Pons (tissue), 1 donor: ENCODE measurements around the gene ZNF763.
"Not testable (repeated sequence)": the region's sequence is repeated elsewhere in the genome, so short reads cannot be mapped to it uniquely, and the experiment has no call there.

ENCODE experiments used
- DNase-seq: peaks from one replicate; pipeline ENCODE4 v3.0.0-alpha.2; 2016; ENCODE audit warnings: low spot score

The ZNF763 gene

DNA sequence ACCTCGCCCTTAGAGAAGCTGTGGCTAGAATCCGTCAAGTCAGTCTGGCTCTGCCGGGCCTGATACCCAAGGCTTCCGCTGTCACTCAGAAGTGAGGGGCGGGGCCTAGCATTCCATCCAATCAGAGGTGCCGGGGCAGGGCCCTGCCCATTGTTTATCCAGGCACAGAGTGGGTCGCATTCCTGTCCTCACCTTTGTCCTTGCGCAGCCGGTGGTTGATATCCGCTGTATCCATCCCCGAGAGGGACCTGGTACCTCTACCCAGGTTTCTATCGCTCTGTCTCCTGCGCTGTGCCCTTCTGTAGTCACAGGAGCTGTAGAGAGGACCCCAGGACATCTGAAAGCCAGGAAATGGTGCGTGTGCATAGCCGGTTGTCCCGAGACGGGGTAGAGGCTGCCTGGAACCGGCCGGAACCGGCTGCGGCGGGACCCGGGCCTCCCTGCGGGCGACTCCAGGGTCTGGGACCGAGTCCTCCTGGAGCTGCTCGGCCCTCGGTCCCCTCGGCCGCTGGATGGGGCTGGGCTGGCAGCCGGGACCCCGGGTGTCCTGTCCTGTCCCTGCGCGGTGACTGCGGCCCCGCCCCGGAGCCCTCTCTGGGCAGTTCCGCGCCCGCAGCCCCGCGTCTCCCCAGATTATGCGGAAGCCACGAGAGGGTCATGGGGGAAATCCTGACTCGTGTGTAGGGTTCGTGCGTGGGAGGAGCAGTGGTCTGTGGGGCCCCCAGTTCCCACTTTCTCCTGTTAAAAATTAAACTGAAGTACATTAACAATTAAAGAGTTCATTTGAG is at the start of gene ZNF763:
Gene ZNF763 (plus strand): TSS at position 183 of the 788 bp plus-strand sequence. CDS start 169 bp downstream, at position 352.
- DNase-seq: peak; percentile 97

DNA sequence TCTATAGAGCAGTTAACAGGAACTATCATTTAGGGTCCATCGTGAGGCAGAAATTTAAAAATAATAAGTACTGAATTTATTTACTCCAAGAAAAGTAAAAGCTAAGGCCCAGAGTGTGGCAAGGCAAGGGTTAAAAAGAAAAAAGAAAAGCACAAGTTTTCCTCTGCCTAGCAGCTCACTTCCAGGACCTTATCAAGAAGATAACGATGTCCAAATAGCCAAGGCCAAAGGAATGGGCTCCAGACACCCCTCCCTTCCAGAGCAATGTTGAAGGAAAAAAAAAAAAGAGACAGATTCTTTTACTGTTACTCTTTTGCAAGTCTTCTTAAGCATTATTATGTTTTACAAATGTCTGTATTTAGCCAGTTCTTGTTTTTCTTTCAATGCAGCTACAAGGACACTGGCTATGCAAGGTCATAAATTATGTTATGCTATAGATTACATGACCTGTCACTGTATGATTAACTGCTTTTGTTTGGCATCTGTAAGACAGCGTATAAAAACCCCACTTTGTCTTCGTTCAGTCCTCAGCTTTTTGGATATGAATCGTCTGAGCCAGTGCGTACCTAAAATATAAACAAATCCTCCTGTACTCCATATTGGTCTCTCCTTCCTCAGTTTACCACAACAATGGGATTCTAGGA is 42.9 kb upstream of the ZNF763 start:
- DNase-seq: no peak

DNA sequence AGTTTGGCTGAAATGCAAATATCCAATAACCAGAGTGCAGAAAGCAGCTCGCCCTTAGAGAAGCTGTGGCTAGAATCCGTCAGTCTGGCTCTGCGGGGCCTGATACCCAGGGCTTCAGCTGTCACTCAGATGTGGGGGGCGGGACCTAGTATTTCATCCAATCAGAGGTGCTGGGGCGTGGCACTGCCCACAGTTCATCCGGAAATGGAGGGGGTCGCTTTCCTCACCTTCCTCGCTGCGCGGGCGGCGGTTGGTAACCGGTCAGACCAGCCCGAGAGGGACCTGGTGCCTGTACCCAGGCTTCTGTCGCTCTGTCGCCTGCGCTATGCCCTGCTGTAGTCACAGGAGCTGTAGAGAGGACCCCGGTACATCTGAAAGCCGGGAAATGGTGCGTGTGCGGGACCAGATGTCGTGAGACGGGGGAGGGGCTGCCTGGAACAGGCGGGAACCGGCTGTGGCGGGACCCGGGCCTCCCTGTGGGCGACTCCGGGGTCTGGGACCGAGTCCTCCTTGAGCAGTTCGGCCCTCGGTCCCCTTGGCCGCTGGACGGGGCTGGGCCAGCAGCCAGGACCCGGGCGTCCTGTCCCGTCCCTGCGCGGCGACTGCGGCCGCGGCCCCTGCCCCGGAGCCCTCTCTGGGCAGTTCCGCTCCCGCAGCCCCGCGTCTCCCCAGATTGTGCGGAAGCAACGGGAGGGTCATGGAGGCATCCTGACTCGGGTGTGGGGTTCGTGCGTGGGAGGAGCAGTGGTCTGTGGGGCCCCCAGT is 39.8 kb upstream of the ZNF763 start, which contains the start of gene ZNF700:
Gene ZNF700 (plus strand): TSS at position 222 of the 765 bp plus-strand sequence. CDS start 104 bp downstream, at position 326.
- peak; percentile 96 for DNase-seq

DNA sequence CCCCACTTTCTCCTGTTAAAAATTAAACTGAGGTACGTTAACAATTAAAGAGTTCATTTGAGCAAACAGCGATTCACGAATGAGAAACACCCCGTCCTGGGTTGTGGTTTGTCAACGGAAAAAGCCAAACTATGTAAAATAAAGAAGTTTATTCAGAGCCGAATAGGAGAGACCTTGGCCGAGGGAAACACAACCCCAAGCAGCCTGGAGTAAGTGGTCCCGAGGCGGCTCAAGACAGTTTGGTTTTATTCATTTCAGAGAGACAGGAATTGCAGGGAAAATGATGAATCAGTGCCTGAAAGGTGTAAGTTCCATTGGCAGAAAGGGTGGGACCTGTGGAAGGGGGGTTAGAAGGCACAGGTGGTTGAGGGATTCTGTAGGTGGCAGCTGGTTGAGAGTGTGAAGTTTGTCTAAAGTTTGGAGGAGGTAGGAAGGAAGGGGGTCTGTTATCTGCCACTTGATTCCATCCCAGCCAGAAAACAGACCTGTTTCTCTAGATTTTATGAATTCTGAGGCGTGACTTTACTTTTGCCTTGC is 39.1 kb upstream of the ZNF763 start:
- not testable (repeated sequence) for DNase-seq

DNA sequence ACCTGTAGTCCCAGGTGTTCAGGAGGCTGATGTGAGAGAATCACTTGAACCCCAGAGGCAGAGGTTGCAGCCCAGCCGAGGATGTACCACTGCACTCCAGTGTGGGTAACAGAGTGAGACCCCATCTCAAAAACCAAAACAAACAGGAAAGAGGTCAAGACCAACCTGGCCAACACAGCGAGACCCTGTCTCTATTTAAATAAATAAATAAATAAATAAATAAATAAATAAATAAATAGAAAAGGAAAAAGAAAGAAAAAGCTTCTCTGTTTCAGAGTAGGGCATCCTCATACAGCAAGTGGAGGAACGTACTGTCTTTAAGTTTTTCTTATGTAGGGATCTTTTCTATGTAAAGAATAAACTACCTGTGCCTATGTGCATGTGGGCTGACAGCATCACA is 37.6 kb upstream of the ZNF763 start:
- no peak for DNase-seq

DNA sequence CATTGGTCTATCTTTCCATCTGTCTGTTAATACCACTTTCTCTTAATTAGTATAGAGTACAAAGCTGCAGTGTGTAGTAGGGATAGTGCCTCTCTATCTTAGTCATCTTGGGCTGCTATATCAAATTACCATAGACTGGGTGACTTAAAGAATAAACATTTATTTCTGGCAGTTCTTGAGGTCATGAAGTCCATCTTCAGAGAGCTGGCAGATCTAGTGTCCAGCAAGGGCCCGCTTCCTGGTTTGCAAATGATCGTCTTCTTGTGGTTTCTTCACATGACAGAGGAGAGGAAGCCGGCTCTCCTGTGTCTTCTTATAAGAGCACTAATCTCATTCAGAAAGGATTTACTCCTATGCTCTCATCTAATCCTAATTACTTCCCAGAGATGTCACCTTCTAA is 33.8 kb upstream of the ZNF763 start:
- DNase-seq: peak; percentile 54

DNA sequence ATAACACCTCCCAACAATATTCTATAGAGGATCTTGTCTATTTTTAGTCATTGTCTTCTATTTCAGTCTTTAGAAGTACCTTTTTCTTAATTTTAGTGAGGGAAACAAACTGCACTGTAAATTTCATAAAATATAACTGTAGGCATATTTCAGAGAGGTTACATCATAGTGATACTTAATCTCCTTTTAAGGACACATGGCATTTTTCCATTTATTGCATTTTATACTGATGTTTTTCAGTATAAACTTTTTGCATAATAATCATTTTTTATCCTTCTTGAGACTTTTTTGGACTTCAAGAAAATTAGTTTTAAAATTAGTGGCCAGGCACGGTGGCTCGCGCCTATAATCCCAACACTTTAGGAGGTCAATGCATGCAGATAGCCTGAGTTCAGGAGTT is 33.3 kb upstream of the ZNF763 start:
- DNase-seq: no peak

DNA sequence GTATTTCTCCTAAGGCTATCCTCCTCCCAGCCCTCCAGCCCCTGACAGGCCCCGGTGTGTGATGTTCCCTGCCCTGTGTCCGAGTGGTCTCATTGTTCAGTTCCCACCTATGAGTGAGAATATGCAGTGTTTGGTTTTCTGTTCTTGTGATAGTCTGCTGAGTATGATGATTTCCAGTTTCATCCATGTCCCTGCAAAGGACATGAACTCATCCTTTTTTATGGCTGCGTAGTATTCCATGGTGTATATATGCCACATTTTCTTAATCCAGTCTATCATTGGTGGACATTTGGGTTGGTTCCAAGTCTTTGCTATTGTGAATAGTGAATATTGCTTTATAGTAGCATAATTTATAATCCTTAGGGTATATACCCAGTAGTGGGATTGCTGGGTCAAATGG is 29.0 kb upstream of the ZNF763 start:
- DNase-seq: not testable (repeated sequence)

DNA sequence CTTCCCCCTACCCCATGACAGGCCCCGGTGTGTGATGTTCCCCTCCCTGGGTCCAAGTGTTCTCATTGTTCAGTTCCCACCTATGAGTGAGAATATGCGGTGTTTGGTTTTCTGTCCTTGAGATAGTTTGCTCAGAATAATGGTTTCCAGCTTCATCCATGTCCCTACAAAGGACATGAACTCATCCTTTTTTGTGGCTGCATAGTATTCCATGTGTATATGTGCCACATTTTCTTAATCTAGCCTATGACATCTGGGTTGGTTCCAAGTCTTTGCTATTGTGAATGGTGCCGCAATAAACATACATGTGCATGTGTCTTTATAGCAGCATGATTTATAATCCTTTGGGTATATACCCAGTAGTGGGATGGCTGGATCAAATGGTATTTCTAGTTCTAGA is 26.5 kb upstream of the ZNF763 start:
- not testable (repeated sequence) for DNase-seq

DNA sequence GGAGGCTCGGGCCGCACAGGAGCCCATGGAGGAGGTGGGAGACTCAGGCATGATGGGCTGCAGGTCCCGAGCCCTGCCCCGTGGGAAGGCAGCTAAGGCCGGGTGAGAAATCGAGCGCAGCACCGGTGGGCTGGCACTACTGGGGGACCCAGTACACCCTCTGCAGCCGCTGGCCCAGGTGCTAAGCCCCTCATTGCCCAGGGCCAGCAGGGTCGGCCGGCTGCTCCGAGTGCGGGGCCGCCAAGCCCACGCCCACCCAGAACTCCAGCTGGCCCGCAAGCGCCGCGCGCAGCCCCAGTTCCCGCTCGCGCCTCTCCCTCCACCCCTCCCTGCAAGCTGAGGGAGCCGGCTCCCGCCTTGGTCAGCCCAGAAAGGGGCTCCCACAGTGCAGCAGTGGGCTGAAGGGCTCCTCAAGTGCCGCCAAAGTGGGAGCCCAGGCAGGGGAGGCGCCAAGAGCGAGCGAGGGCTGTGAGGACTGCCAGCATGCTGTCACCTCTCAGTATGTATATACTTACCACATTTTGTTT is 23.4 kb upstream of the ZNF763 start:
- DNase-seq: not testable (repeated sequence)

DNA sequence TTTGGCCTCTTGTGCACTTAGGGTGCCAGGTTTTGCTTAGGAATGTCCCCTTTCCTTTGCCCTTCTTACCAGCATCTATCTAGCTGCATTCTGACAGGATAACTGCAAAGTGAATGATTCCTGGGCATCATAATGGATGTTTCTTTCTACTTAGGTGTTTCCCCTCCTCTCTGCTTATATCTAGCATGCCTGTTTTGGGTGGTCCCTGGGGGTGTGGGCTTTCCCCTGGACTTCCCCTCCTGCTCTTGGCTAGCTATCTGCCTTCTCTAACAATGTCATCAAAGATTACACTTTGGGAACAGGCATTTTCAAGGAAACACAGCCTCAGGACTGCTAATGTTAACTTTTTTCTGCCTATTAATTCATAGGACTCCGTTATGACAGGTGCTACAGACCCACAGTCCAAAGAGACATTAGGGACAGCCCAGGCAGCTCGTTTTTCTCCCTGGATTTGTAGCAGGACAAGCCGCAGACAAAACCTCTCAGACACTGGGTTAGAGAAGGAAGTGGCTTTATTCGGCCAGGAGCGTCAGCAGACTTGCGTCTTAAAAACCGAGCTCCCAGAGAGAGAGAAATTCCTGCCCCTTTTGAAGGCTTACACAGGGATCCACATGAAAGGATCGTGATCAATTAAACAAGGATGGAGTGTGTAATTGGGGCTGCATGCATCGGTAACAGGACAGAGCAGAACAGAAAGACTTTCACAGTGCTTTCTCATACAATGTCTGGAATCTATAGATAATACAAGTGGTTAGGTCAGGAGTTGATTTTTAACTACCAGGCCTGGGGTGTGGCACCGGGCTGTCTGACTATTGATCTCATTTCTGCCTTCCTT is 22.6 kb upstream of the ZNF763 start:
- DNase-seq: no peak

DNA sequence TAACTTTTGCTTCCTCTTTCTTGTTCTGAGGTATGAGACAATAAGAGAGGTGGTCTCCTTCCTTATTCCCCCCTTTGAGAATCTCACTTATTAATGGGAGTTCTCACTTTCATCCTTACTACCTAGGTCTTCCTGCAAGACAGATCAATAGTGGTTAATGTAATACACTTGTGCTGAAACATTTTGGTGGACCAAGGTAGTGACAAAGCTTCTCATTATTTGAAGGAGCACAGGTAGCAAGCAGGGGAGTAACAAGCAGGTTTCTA is 22.1 kb upstream of the ZNF763 start:
- DNase-seq: no peak

DNA sequence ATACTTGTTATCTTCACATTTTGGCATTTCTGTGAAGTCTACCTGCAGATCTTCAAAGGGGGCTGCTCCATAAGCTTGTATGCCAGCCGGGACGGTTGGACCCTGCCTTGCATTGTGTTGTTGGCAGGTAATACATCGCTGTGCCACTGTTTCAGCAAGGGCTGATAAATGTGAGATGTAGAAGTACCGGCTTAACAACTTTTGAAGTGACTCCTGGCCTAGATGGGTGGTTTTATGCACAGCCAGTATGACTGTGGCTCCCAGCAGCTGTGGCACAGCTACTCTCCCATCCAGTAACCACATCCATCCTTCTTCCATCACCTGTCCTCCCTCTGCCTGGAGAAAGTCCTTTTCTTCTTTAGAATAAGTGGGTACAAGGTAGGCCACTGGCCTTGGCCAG is 20.2 kb upstream of the ZNF763 start:
- no peak for DNase-seq

DNA sequence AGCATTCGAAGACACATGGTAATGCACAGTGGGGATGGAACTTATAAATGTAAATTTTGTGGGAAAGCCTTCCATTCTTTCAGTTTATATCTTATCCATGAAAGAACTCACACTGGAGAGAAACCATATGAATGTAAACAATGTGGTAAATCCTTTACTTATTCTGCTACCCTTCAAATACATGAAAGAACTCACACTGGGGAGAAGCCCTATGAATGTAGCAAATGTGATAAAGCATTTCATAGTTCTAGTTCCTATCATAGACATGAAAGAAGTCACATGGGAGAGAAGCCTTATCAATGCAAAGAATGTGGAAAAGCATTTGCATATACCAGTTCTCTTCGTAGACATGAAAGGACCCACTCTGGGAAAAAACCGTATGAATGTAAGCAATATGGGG is 16.2 kb upstream of the ZNF763 start:
- DNase-seq: no peak

DNA sequence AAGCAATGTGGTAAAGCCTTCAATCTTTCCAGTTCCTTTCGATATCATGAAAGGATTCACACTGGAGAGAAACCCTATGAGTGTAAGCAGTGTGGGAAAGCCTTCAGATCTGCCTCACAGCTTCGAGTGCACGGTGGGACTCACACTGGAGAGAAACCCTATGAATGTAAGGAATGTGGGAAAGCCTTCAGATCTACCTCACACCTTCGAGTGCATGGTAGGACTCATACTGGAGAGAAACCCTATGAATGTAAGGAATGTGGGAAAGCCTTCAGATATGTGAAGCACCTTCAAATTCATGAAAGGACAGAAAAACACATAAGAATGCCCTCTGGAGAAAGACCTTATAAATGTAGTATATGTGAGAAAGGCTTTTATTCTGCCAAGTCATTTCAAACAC is 15.6 kb upstream of the ZNF763 start:
- no peak for DNase-seq

DNA sequence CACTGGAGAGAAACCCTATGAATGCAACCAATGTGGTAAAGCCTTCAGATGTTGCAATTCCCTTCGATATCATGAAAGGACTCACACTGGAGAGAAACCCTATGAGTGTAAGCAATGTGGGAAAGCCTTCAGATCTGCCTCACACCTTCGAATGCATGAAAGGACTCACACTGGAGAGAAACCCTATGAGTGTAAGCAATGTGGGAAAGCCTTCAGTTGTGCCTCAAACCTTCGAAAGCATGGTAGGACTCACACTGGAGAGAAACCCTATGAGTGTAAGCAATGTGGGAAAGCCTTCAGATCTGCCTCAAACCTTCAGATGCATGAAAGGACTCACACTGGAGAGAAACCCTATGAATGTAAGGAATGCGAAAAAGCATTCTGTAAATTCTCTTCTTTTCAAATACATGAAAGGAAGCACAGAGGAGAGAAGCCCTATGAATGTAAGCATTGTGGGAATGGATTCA is 15.2 kb upstream of the ZNF763 start:
- DNase-seq: not testable (repeated sequence)

DNA sequence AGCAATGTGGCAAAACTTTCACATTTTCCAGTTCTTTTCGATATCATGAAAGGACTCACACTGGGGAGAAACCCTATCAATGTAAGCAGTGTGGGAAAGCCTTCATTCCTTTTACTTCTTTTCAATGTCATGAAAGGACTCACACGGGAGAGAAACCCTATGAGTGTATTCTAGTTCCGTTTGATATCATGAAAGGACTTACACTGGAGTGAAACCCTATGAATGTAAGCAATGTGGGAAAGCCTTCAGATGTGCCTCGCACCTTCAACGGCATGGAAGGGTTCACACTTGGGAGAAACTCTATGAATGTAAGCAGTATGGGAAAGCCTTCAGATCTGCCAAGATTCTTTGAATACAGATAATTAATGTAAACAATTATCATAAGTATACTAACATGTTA is 14.5 kb upstream of the ZNF763 start:
- no peak for DNase-seq

DNA sequence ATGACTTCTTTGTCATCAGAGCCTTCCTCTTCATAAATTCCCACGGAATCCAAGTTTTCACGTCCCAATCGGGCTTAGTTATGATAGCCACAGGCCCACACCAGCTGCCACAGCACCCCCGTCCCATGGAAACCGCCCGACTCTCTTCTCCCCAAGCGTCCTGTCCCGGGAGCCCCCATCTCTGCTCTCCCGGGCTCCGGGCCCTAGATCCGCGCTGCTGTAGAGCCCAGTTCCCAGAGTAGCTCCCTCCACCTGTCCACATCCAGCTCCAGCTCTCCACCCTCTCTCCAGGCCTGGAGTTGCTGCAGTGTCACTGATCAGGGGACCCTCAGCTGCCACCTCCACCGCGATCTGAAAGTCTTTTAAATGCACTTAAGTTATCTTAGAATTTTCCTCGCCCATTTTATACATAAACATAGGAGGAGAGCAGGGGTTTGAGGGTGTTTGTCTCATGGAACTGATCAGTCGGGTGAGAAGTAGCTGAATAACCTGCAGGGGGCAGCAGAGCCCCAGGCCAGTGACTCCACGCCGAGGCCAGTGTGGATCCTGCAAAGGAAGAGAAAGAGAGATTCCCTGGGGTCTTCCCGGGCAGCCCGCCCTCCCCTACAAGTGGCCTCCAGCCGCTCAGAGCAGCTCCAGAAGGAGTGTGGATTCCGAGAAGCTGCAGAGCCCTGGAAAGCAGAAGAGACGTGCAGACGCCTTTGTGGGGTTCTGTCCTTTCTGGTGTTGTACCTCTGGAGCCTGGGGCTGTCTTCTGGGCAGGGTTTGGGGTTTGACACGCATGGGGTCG is 1.1 kb upstream of the ZNF763 start:
- peak; percentile 81 for DNase-seq

DNA sequence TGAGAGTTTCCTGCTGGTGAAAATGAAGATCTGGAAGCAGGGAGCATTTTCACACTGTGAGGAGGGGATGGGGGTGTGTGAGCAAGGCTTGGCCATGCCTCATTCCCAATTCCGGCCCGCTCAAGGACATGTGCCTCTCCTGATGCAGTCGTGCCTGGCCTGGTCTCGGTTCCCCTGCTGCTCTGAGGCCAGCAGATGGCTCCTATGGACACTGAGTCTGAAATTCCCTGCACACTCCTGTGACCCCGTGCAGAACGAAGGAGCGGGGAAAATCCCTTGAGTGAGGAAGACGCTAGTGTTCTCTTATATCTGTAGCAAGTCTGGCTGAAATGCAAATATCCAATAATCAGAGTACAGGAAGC is 363 bp upstream of the ZNF763 start:
- no peak for DNase-seq

DNA sequence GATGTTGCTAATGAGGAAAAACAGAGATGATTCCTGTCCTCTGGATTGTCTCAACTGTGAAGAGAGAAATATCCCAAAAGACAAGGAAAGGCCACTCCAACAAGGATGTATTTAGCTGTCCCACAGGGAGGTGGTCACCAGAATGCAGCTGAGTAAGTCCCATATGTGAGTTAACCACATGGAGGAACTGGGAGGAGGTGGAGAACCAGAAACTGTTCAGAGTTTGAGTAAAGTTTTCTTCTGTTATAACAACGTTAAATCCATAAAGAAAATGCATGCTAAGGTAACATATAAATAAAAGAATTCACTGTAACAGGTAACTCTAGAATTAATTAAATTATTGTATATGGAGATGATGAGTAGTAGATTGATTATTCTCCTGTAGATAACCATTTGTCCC is 5.3 kb downstream of the ZNF763 start:
- DNase-seq: no peak

DNA sequence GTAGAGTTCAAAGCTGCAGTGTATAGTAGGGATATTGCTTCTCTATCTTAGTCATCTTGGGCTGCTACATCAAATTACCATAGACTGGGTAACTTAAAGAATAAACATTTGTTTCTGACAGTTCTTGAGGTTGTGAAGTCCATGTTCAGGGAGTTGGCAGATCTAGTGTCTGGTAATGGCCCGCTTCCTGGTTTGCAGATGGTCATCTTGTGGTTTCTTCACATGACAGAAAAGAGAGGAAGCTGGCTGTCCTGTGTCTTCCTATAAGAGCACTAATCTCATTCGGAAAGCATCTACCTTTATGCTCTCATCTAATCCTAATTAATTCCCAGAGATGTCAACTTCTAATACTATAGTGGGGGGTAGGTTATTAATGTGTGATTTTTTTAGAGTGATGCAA is 6.2 kb downstream of the ZNF763 start:
- peak; percentile 63 for DNase-seq
